GM12872 (cell line): ENCODE results near the gene GALT.

Experiments
- CTCF ChIP-seq: IDR thresholded peaks from 3 replicates; pipeline ENCODE4 v1.5.1; 2011; ENCODE audit warnings: low read depth, mild to moderate bottlenecking, low read length, moderate library complexity; ENCODE audit not compliant: insufficient read depth

GALT gene

GRCh38 chr9:34651321-34651720 is 4.8 kb downstream of the GALT start:
- no peak for TF ChIP-seq CTCF

GRCh38 chr9:34651876-34652601 is 5.6 kb downstream of the GALT start, which contains the start of gene IL11RA:
TSS of gene IL11RA (plus strand) at chr9:34652185. CDS start at chr9:34655218, 3,033 bp downstream.
- TF ChIP-seq CTCF = no peak

DNA sequence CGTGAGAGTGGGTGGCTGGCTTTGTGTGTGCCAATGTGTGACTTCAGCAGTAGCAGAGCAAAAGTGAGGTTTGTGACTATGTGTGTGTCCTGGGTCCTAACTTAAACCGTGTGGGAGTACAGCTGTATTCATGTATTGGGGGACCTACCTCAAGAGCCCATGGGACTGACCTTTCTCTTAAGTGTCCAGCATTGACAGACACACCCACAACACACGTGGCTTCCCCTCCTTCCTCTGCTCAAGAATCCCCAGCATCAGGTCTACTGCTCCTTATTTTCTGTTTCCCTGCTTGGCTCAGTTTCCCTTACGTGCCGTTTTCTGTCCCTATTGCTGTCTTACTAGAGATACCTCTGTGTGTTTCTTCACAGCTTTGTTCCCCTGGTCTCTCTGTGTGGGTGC is 6.1 kb downstream of the GALT start:
- no peak for TF ChIP-seq CTCF

DNA sequence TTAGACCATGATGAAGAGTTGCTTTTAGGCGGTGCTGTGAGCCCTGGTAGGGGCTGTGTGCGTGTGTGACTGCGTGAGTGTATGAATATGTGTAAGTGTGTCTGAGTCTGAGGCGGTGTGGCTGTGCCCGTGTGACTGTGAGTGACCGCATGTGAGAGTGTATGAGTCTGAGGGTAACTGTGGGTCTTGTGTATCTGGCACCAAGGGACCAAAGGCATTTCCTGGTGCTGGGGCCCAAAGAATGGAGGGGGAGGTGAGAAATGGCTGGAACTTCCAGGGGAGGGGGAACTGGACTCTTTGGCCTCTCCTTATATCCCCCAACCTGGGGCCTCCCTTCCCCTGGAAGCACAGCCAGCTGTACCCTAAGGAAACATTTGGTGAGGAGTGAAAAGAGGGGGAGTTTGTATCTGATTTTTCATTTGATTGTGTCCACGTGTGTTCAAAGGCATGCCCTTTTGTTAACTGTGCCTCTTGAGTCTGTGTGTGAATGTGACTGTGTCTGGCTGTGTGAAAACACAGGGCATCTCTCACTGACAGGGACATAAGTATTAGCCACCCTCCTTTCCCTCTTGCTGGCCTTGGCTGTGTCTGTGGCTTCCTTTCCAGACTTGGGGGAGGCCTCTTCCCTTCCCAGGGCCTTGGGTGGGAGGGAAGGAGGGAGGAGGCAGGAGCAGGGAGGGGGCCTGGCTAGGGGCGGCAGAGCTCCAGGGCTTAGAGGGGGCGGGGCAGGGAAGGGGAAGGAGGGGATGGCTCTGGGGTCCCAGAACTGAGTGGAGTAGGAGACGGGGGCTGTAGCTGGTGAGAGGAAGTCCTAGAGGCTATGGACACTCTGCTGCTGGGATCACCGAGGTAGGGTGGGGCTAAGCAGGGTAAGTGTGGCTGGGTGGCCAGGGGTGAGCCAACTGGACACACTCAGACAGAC is 6.9 kb downstream of the GALT start:
- no peak for TF ChIP-seq CTCF

- no peak for TF ChIP-seq CTCF
These were observed 8.0 kb downstream of the GALT start for GRCh38 chr9:34654323-34655051.

GRCh38 chr9:34655394-34655793 is 8.9 kb downstream of the GALT start:
- TF ChIP-seq CTCF = no peak

- no peak for TF ChIP-seq CTCF
These were observed 10.5 kb downstream of the GALT start for GRCh38 chr9:34656992-34657391.
